Thyroid gland (tissue), 4 donors: ENCODE measurements around the gene PHKG2.

Experiments used
- CTCF ChIP-seq, 6 experiments: fragments of 200-600 bp in 3 of 6; fragments of 450-650 bp in 3 of 6; sonication (generic) in 3 of 6; IDR thresholded peaks; one replicate each; pipeline ENCODE4 v1.5.1; 2016 to 2019; ENCODE audit warnings: antibody characterized with exemption in 6 of 6, mild to moderate bottlenecking in 2 of 6, inconsistent platforms in 1 of 6, moderate library complexity in 1 of 6
- POLR2A ChIP-seq, 2 donors: fragments of 450-650 bp; IDR thresholded peaks; one replicate each; pipeline ENCODE4 v1.6.1; 2017; ENCODE audit warnings: antibody characterized with exemption in 2 of 2, mild to moderate bottlenecking in 2 of 2, moderate library complexity in 1 of 2

GRCh38 chr16:30773826-30774225, 25.6 kb downstream of the PHKG2 start:
- no peak for TF ChIP-seq CTCF (IDR thresholded peaks at IDR 0.05)
- TF ChIP-seq POLR2A (IDR thresholded peaks at IDR 0.05): no peak
